Measurements from ENCODE around the gene C12orf60. TPM values are rescaled to one million over a fixed set of nuclear protein-coding genes. Genes with fewer than 3 reads are reported as not detected.
A peak's percentile ranks its signal among the peaks of the same experiment; 100 is the strongest.
"Not testable (repeated sequence)": the region's sequence is repeated elsewhere in the genome, so short reads cannot be mapped to it uniquely, and the experiment has no call there.

C12orf60 gene
- total RNA-seq, result 1 to 10 TPM; 1.4 to 2.4 (median 1.6) TPM

- Mint-ChIP-seq H3K4me1 (ENCODE audit: low read depth) (peaks cover 19% of the 10 kb centered on the region), H3K9me3 (no peaks in the 10 kb centered on the region), H3K36me3 (ENCODE audit: insufficient read depth) (peaks cover 10% of the 10 kb centered on the region), H3K27me3 (ENCODE audit: low read depth) (no peaks in the 10 kb centered on the region), H3K4me3 (no peak within 1 kb of the TSS)
- DNase-seq, result peak; percentile 74
- peak; percentile 98 to 99 for ATAC-seq
These were observed at the start of gene C12orf60, which contains the start of gene WBP11 for GRCh38 chr12:14803011-14803829. C12orf60 (plus strand) TSS chr12:14803670; CDS start chr12:14822936, 19,266 bp downstream. WBP11 (minus strand) TSS chr12:14803478; CDS start chr12:14801383, 2,095 bp downstream.

GRCh38 chr12:14756334-14757143 is 46.9 kb upstream of the C12orf60 start:
- no peaks in the 10 kb centered on the region for H3K27me3 Mint-ChIP-seq (ENCODE audit: low read depth)
- H3K36me3 Mint-ChIP-seq (ENCODE audit: insufficient read depth), result peaks cover 20% of the 10 kb centered on the region
- DNase-seq (no peak), ATAC-seq (no peak)
- no peak overlapping the region for H3K4me3 Mint-ChIP-seq
- H3K4me1 Mint-ChIP-seq (ENCODE audit: low read depth), result peaks cover 13% of the 10 kb centered on the region
- peaks cover 22% of the 10 kb centered on the region for H3K9me3 Mint-ChIP-seq

- H3K4me3 Mint-ChIP-seq; ATAC-seq; H3K27me3 Mint-ChIP-seq (ENCODE audit: low read depth); DNase-seq: not testable (repeated sequence)
- Mint-ChIP-seq H3K9me3 (peaks cover 28% of the 10 kb centered on the region), H3K36me3 (ENCODE audit: insufficient read depth) (peaks cover 36% of the 10 kb centered on the region), H3K4me1 (ENCODE audit: low read depth) (peaks cover 14% of the 10 kb centered on the region)
These were observed 43.7 kb upstream of the C12orf60 start for GRCh38 chr12:14759711-14760280.

GRCh38 chr12:14765398-14765797 is 38.1 kb upstream of the C12orf60 start:
- no peak overlapping the region for H3K4me3 Mint-ChIP-seq
- H3K9me3 Mint-ChIP-seq, result peaks cover 22% of the 10 kb centered on the region
- peaks cover 43% of the 10 kb centered on the region for H3K36me3 Mint-ChIP-seq (ENCODE audit: insufficient read depth)
- no peak for DNase-seq
- peaks cover 25% of the 10 kb centered on the region for H3K4me1 Mint-ChIP-seq (ENCODE audit: low read depth)
- H3K27me3 Mint-ChIP-seq (ENCODE audit: low read depth), result no peaks in the 10 kb centered on the region
- ATAC-seq, result no peak

GRCh38 chr12:14766020-14766419 is 37.5 kb upstream of the C12orf60 start:
- ATAC-seq; DNase-seq; H3K4me3 Mint-ChIP-seq; H3K27me3 Mint-ChIP-seq (ENCODE audit: low read depth): not testable (repeated sequence)
- Mint-ChIP-seq H3K4me1 (ENCODE audit: low read depth) (peaks cover 25% of the 10 kb centered on the region), H3K9me3 (peaks cover 22% of the 10 kb centered on the region), H3K36me3 (ENCODE audit: insufficient read depth) (peaks cover 43% of the 10 kb centered on the region)

GRCh38 chr12:14766649-14767215 is 36.7 kb upstream of the C12orf60 start:
- no peak for DNase-seq
- peaks cover 30% of the 10 kb centered on the region for H3K4me1 Mint-ChIP-seq (ENCODE audit: low read depth)
- no peak for ATAC-seq
- no peak overlapping the region for H3K4me3 Mint-ChIP-seq
- peaks cover 16% of the 10 kb centered on the region for H3K9me3 Mint-ChIP-seq
- H3K36me3 Mint-ChIP-seq (ENCODE audit: insufficient read depth), result peaks cover 37% of the 10 kb centered on the region
- H3K27me3 Mint-ChIP-seq (ENCODE audit: low read depth), result no peaks in the 10 kb centered on the region

- Mint-ChIP-seq H3K27me3 (ENCODE audit: low read depth) (no peaks in the 10 kb centered on the region), H3K9me3 (peaks cover 11% of the 10 kb centered on the region), H3K4me3 (no peak overlapping the region), H3K36me3 (ENCODE audit: insufficient read depth) (peaks cover 28% of the 10 kb centered on the region), H3K4me1 (ENCODE audit: low read depth) (peaks cover 35% of the 10 kb centered on the region)
- DNase-seq (no peak), ATAC-seq (no peak)
These were observed 35.9 kb upstream of the C12orf60 start for GRCh38 chr12:14767617-14768016.

- peak overlapping the region; percentile 96 for H3K4me3 Mint-ChIP-seq
- DNase-seq, result peak; percentile 39
- H3K4me1 Mint-ChIP-seq (ENCODE audit: low read depth), result peaks cover 40% of the 10 kb centered on the region
- H3K9me3 Mint-ChIP-seq, result peaks cover 11% of the 10 kb centered on the region
- peaks cover 26% of the 10 kb centered on the region for H3K36me3 Mint-ChIP-seq (ENCODE audit: insufficient read depth)
- ATAC-seq, result no peak
- no peaks in the 10 kb centered on the region for H3K27me3 Mint-ChIP-seq (ENCODE audit: low read depth)
These were observed 34.6 kb upstream of the C12orf60 start for GRCh38 chr12:14768823-14769405.

GRCh38 chr12:14769466-14769968 is 34.0 kb upstream of the C12orf60 start:
- no peak for DNase-seq
- Mint-ChIP-seq H3K36me3 (ENCODE audit: insufficient read depth) (peaks cover 25% of the 10 kb centered on the region), H3K4me3 (peak overlapping the region; percentile 96), H3K9me3 (peaks cover 11% of the 10 kb centered on the region), H3K4me1 (ENCODE audit: low read depth) (peaks cover 45% of the 10 kb centered on the region), H3K27me3 (ENCODE audit: low read depth) (no peaks in the 10 kb centered on the region)
- no peak for ATAC-seq

GRCh38 chr12:14769969-14770495 is 33.4 kb upstream of the C12orf60 start:
- peak; percentile 49 to 60 for ATAC-seq
- H3K4me3 Mint-ChIP-seq, result peak overlapping the region; percentile 96
- DNase-seq, result peak; percentile 80
- H3K27me3 Mint-ChIP-seq (ENCODE audit: low read depth), result no peaks in the 10 kb centered on the region
- peaks cover 48% of the 10 kb centered on the region for H3K4me1 Mint-ChIP-seq (ENCODE audit: low read depth)
- H3K9me3 Mint-ChIP-seq, result peaks cover 11% of the 10 kb centered on the region
- H3K36me3 Mint-ChIP-seq (ENCODE audit: insufficient read depth), result peaks cover 23% of the 10 kb centered on the region

GRCh38 chr12:14770496-14771461 is 32.7 kb upstream of the C12orf60 start:
- DNase-seq (peak; percentile 93), ATAC-seq (peak; percentile 26 to 45)
- Mint-ChIP-seq H3K36me3 (ENCODE audit: insufficient read depth) (peaks cover 21% of the 10 kb centered on the region), H3K4me3 (peak overlapping the region; percentile 96), H3K4me1 (ENCODE audit: low read depth) (peaks cover 55% of the 10 kb centered on the region), H3K9me3 (peaks cover 8% of the 10 kb centered on the region), H3K27me3 (ENCODE audit: low read depth) (no peaks in the 10 kb centered on the region)

GRCh38 chr12:14771651-14772137 is 31.8 kb upstream of the C12orf60 start:
- Mint-ChIP-seq H3K9me3 (peaks cover 3% of the 10 kb centered on the region), H3K27me3 (ENCODE audit: low read depth) (no peaks in the 10 kb centered on the region), H3K4me3 (peak overlapping the region; percentile 96), H3K36me3 (ENCODE audit: insufficient read depth) (peaks cover 14% of the 10 kb centered on the region), H3K4me1 (ENCODE audit: low read depth) (peaks cover 62% of the 10 kb centered on the region)
- no peak for ATAC-seq
- peak; percentile 37 for DNase-seq
